Measurements from ENCODE around the gene CRIM1. TPM values are rescaled to one million over a fixed set of nuclear protein-coding genes. Genes with fewer than 3 reads are reported as not detected.
A peak's percentile ranks its signal among the peaks of the same experiment; 100 is the strongest.

Gene CRIM1
- total RNA-seq, 4 donors from 2014 or later = 71.7 to 132 (median 118) TPM

GRCh38 chr2:36376992-36377738 lies 21.6 kb downstream of the CRIM1 start:
- H3K4me3 ChIP-seq (ENCODE audit: low read depth, poor library complexity, severe bottlenecking) = no peak overlapping the region
- peak in 1 of 2 donors; percentile 82 for DNase-seq (ENCODE audit: low spot score in 2 of 2)
- TF ChIP-seq CTCF (IDR thresholded peaks at IDR 0.05) (no peak), POLR2A (IDR thresholded peaks at IDR 0.05) (no peak)
- 67 to 69% methylated on average over 5 of the region's 5 CpGs for WGBS, 2 donors
- intact Hi-C loops (cut with DNase I; ENCODE audit: low total_unique reads) = no loop called here

GRCh38 chr2:36379710-36380448 lies 24.3 kb downstream of the CRIM1 start:
- no peak for DNase-seq (ENCODE audit: low spot score in 2 of 2)
- 94 to 96% methylated on average over 3 of the region's 3 CpGs for WGBS, 2 donors
- no peak for TF ChIP-seq CTCF (IDR thresholded peaks at IDR 0.05)
- no peak for TF ChIP-seq POLR2A (IDR thresholded peaks at IDR 0.05)
- H3K4me3 ChIP-seq (ENCODE audit: low read depth, poor library complexity, severe bottlenecking) = no peak overlapping the region
- intact Hi-C loops (cut with DNase I; ENCODE audit: low total_unique reads) = no loop called here

- H3K4me3 ChIP-seq (ENCODE audit: low read depth, poor library complexity, severe bottlenecking) = no peak overlapping the region
- intact Hi-C loops (cut with DNase I; ENCODE audit: low total_unique reads) = no loop called here
- WGBS, 2 donors = 63 to 69% methylated on average over 15 of the region's 15 CpGs
- TF ChIP-seq CTCF (IDR thresholded peaks at IDR 0.05) = peak in 1 of 3 donors; percentile 26
- no peak for TF ChIP-seq POLR2A (IDR thresholded peaks at IDR 0.05)
- peak in 1 of 2 donors; percentile 85 for DNase-seq (ENCODE audit: low spot score in 2 of 2)
Measured at GRCh38 chr2:36380624-36381481, 25.3 kb downstream of the CRIM1 start.

GRCh38 chr2:36381993-36382392 lies 26.4 kb downstream of the CRIM1 start:
- DNase-seq (ENCODE audit: low spot score in 2 of 2) = peak in 1 of 2 donors; percentile 61
- 69 to 71% methylated on average over 6 of the region's 6 CpGs for WGBS, 2 donors
- no peak overlapping the region for H3K4me3 ChIP-seq (ENCODE audit: low read depth, poor library complexity, severe bottlenecking)
- no peak for TF ChIP-seq CTCF (IDR thresholded peaks at IDR 0.05)
- TF ChIP-seq POLR2A (IDR thresholded peaks at IDR 0.05) = no peak
- intact Hi-C loops (cut with DNase I; ENCODE audit: low total_unique reads) = no loop called here

GRCh38 chr2:36382472-36382871 lies 26.9 kb downstream of the CRIM1 start:
- 38 to 47% methylated on average over 2 of the region's 2 CpGs for WGBS, 2 donors
- DNase-seq (ENCODE audit: low spot score in 2 of 2) = peak in 1 of 2 donors; percentile 67
- intact Hi-C loops (cut with DNase I; ENCODE audit: low total_unique reads) = no loop called here
- TF ChIP-seq POLR2A (IDR thresholded peaks at IDR 0.05) = no peak
- TF ChIP-seq CTCF (IDR thresholded peaks at IDR 0.05) = no peak
- no peak overlapping the region for H3K4me3 ChIP-seq (ENCODE audit: low read depth, poor library complexity, severe bottlenecking)

All from lower leg skin (tissue), 4 donors.